DOHH2 (cell line): Measurements from ENCODE around the gene LRP2.

Experiments used
- H3F3A ChIP-seq: fragments of 200-600 bp; sonication (generic), shearing (Covaris generic); 2 replicates; pipeline ENCODE4 v1.6.0; 2016; ENCODE audit warnings: antibody characterized with exemption, mild to moderate bottlenecking; ENCODE audit not compliant: control insufficient read depth, insufficient read depth
- H3K27ac ChIP-seq: fragments of 200-600 bp; sonication (generic); 2 replicates; pipeline ENCODE4 v1.5.1; 2014; ENCODE audit warnings: low read depth, mild to moderate bottlenecking, low read length, moderate library complexity
- H3K27me3 ChIP-seq: fragments of 200-600 bp; sonication (generic); 2 replicates; pipeline ENCODE4 v1.6.1; 2014; ENCODE audit warnings: mild to moderate bottlenecking, low read length, mixed read lengths; ENCODE audit not compliant: control insufficient read depth
- H3K36me3 ChIP-seq: fragments of 200-600 bp; sonication (generic); 2 replicates; pipeline ENCODE4 v1.6.1; 2014; ENCODE audit warnings: mild to moderate bottlenecking, low read length, moderate library complexity, mixed read lengths; ENCODE audit not compliant: control insufficient read depth
- H3K4me1 ChIP-seq: fragments of 200-600 bp; sonication (generic); 2 replicates; pipeline ENCODE4 v1.6.1; 2014; ENCODE audit warnings: mild to moderate bottlenecking, low read length, mixed read lengths; ENCODE audit not compliant: control insufficient read depth
- H3K4me2 ChIP-seq: fragments of 200-600 bp; sonication (generic); 2 replicates; pipeline ENCODE4 v1.6.0; 2014; ENCODE audit warnings: mild to moderate bottlenecking, low read length, moderate library complexity
- H3K4me3 ChIP-seq: fragments of 200-600 bp; sonication (generic); 2 replicates; pipeline ENCODE4 v1.5.1; 2014; ENCODE audit warnings: mild to moderate bottlenecking, low read length, mixed read lengths
- H3K79me2 ChIP-seq: fragments of 200-600 bp; sonication (generic); 2 replicates; pipeline ENCODE4 v1.6.1; 2014; ENCODE audit warnings: mild to moderate bottlenecking, low read length, mixed read lengths; ENCODE audit not compliant: control insufficient read depth
- H3K9me2 ChIP-seq: fragments of 200-600 bp; sonication (generic); replicated peaks from 2 replicates; pipeline ENCODE4 v1.6.1; 2014; ENCODE audit warnings: mild to moderate bottlenecking, low read length, mixed read lengths; ENCODE audit not compliant: control insufficient read depth
- H3K9me3 ChIP-seq: fragments of 200-600 bp; sonication (generic); 2 replicates; pipeline ENCODE4 v1.6.1; 2014; ENCODE audit warnings: antibody characterized with exemption, low read length, mixed read lengths; ENCODE audit not compliant: control insufficient read depth, insufficient read depth
- H4K20me1 ChIP-seq: fragments of 200-600 bp; sonication (generic); 2 replicates; pipeline ENCODE4 v1.6.0; 2014; ENCODE audit warnings: low read depth, mild to moderate bottlenecking, antibody characterized with exemption, low read length, moderate library complexity; ENCODE audit not compliant: control insufficient read depth, insufficient read depth
- EZH2phosphoT487 ChIP-seq: fragments of 200-600 bp; sonication (generic); IDR thresholded peaks from 2 replicates; pipeline ENCODE4 v1.6.1; 2017; ENCODE audit warnings: borderline replicate concordance, mild to moderate bottlenecking, antibody characterized with exemption, low read length, moderate library complexity, mixed read lengths
- TF ChIP-seq, protein P1 (sequence below): fragments of 200-600 bp; sonication (generic); IDR thresholded peaks from one replicate; pipeline ENCODE4 v1.5.1; 2014; ENCODE audit warnings: antibody characterized with exemption, mild to moderate bottlenecking, low read depth, low read length; ENCODE audit not compliant: poor library complexity, severe bottlenecking

The LRP2 gene

DNA sequence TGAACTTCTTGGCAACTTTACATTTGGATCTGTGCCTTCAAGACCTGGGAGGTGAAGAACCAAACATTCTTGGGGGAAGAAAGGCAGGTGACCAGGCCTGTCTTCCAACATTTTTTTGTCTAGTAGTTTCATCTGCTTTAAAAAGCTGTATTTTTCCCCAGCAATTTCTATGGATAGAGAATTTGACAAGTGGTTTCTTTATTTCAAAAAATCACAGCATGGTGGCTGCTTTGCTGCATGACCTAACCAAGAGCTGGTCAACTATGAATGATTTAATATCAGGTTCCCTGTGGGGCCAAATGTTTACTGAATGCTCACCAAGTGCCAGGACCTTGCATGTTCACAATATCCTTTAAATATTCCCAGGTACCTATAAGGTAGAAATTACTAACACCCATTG lies 19.1 kb downstream of the LRP2 start:
- H3K36me3 ChIP-seq: no peaks in the 10 kb centered on the region
- no peaks in the 10 kb centered on the region for H3K27me3 ChIP-seq
- no peaks in the 10 kb centered on the region for H3K9me2 ChIP-seq
- no peak overlapping the region for H3K4me3 ChIP-seq
- no peak overlapping the region for H3K27ac ChIP-seq
- no peaks in the 10 kb centered on the region for H3K4me1 ChIP-seq
- no peaks in the 10 kb centered on the region for H4K20me1 ChIP-seq
- TF ChIP-seq, protein P1, sequence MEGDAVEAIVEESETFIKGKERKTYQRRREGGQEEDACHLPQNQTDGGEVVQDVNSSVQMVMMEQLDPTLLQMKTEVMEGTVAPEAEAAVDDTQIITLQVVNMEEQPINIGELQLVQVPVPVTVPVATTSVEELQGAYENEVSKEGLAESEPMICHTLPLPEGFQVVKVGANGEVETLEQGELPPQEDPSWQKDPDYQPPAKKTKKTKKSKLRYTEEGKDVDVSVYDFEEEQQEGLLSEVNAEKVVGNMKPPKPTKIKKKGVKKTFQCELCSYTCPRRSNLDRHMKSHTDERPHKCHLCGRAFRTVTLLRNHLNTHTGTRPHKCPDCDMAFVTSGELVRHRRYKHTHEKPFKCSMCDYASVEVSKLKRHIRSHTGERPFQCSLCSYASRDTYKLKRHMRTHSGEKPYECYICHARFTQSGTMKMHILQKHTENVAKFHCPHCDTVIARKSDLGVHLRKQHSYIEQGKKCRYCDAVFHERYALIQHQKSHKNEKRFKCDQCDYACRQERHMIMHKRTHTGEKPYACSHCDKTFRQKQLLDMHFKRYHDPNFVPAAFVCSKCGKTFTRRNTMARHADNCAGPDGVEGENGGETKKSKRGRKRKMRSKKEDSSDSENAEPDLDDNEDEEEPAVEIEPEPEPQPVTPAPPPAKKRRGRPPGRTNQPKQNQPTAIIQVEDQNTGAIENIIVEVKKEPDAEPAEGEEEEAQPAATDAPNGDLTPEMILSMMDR: no peak
- TF ChIP-seq EZH2phosphoT487: no peak
- H3K79me2 ChIP-seq: no peaks in the 10 kb centered on the region
- H3K4me2 ChIP-seq: no peak overlapping the region
- no peaks in the 10 kb centered on the region for H3F3A ChIP-seq
- no peaks in the 10 kb centered on the region for H3K9me3 ChIP-seq

DNA sequence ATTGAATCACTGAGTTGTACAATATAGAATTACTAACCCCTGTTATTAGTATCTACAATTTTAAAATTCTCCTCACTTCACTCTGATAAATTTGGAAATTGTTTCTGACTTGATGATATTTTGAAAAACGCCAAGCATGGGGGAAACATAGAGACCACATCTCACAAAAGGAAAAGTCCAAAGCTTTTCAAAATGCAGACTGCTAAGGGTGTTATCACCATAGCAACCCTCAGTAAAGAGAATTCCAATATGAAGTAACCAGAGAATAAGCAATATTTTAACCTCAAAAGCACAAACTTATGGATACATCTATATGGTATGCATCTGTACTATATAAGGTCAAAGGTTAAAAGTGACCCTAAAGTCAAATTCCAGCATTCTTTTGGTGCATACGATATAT lies 22.7 kb downstream of the LRP2 start:
- TF ChIP-seq, protein P1: no peak
- no peak for TF ChIP-seq EZH2phosphoT487
- Histone ChIP-seq H3F3A (no peaks in the 10 kb centered on the region), H3K27me3 (no peaks in the 10 kb centered on the region), H4K20me1 (no peaks in the 10 kb centered on the region), H3K27ac (no peak overlapping the region), H3K4me2 (no peak overlapping the region), H3K79me2 (no peaks in the 10 kb centered on the region), H3K4me3 (no peak overlapping the region), H3K4me1 (no peaks in the 10 kb centered on the region), H3K9me2 (no peaks in the 10 kb centered on the region), H3K9me3 (no peaks in the 10 kb centered on the region), H3K36me3 (no peaks in the 10 kb centered on the region)

DNA sequence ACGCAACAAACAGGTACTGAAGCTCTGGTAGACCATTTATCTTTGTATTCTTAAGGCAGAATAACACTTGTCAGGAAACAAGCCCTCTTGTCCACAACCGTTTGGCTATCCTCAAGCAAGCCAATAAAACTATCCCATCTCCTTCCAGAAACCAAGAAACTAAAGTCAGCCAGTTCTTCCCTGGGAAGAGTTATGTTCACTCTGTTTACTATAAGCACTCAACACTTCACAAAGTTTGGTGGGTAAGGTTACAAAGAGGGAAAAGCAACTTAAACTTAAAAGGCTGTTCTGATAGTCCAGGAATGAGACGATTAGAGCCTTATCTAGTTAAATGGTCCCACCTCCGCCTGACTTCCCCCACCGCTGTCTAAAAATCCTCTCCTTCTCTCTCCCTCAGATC lies 25.6 kb downstream of the LRP2 start:
- H3K4me1 ChIP-seq: no peaks in the 10 kb centered on the region
- H4K20me1 ChIP-seq: no peaks in the 10 kb centered on the region
- no peaks in the 10 kb centered on the region for H3K27me3 ChIP-seq
- H3K36me3 ChIP-seq: no peaks in the 10 kb centered on the region
- no peaks in the 10 kb centered on the region for H3K79me2 ChIP-seq
- no peaks in the 10 kb centered on the region for H3K9me3 ChIP-seq
- H3F3A ChIP-seq: no peaks in the 10 kb centered on the region
- H3K9me2 ChIP-seq: no peaks in the 10 kb centered on the region
- no peak overlapping the region for H3K4me3 ChIP-seq
- no peak for TF ChIP-seq EZH2phosphoT487
- no peak overlapping the region for H3K4me2 ChIP-seq
- H3K27ac ChIP-seq: no peak overlapping the region

DNA sequence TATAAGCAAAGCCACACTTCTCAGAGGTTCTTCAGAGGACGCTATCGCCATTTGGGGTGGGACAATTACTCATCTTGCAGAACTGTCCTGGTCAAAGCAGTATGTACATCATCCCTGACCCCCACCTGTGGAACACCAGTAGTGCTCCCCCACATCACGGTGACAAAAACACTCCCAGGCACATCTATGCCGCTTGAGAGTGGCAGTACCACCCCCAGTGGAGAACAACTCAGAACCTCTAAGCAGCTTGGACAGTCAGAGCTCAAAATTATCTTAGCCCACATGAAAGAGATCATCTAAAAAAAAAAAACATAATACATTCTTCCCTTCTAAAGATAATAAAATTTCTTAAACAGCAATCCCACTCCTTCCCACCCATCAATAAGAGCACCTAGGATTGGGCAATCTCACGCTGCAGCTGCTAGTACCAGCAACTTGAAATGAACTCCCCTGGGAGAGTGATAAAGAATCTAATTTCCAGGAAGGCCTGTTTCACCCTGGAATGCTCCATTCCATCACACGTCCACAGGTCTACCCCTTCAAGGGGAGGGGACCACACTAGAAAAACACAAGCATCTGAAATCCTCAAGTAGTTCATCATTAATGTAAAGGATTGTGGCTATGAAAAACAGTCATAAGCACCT lies 31.7 kb downstream of the LRP2 start:
- Histone ChIP-seq H4K20me1 (no peaks in the 10 kb centered on the region), H3K27ac (no peak overlapping the region), H3K9me2 (no peaks in the 10 kb centered on the region), H3K4me2 (no peak overlapping the region), H3K36me3 (no peaks in the 10 kb centered on the region), H3F3A (no peaks in the 10 kb centered on the region), H3K4me1 (no peaks in the 10 kb centered on the region), H3K9me3 (no peaks in the 10 kb centered on the region), H3K4me3 (no peak overlapping the region), H3K79me2 (no peaks in the 10 kb centered on the region), H3K27me3 (no peaks in the 10 kb centered on the region)
- no peak for TF ChIP-seq EZH2phosphoT487
- TF ChIP-seq, protein P1: no peak
